Measurements from ENCODE around the gene THSD7A.

THSD7A gene

GRCh38 chr7:11817111-11817740 lies 14.8 kb downstream of the THSD7A start:
- DNase-seq (ENCODE audit: low read depth in 2 of 2), result no peak

GRCh38 chr7:11811709-11812108 lies 20.3 kb downstream of the THSD7A start:
- DNase-seq (ENCODE audit: low read depth in 2 of 2), result no peak

GRCh38 chr7:11810043-11810625 lies 21.9 kb downstream of the THSD7A start:
- DNase-seq (ENCODE audit: low read depth in 2 of 2), result no peak

- DNase-seq (ENCODE audit: low read depth in 2 of 2), result no peak
Measured at GRCh38 chr7:11807000-11807399, 25.0 kb downstream of the THSD7A start.

- no peak for DNase-seq (ENCODE audit: low read depth in 2 of 2)
Measured at GRCh38 chr7:11804621-11805020, 27.4 kb downstream of the THSD7A start.

GRCh38 chr7:11795231-11795630 lies 36.8 kb downstream of the THSD7A start:
- no peak for DNase-seq (ENCODE audit: low read depth in 2 of 2)

- DNase-seq (ENCODE audit: low read depth in 2 of 2), result no peak
Measured at GRCh38 chr7:11792166-11792565, 39.8 kb downstream of the THSD7A start.

- no peak for DNase-seq (ENCODE audit: low read depth in 2 of 2)
Measured at GRCh38 chr7:11788568-11788967, 43.4 kb downstream of the THSD7A start.

GRCh38 chr7:11787534-11787933 lies 44.5 kb downstream of the THSD7A start:
- no peak for DNase-seq (ENCODE audit: low read depth in 2 of 2)

GRCh38 chr7:11786186-11786585 lies 45.8 kb downstream of the THSD7A start:
- no peak for DNase-seq (ENCODE audit: low read depth in 2 of 2)

GRCh38 chr7:11784769-11785536 lies 47.0 kb downstream of the THSD7A start:
- no peak for DNase-seq (ENCODE audit: low read depth in 2 of 2)

- DNase-seq (ENCODE audit: low read depth in 2 of 2), result no peak
Measured at GRCh38 chr7:11779864-11780674, 51.9 kb downstream of the THSD7A start.

GRCh38 chr7:11776039-11776438 lies 56.0 kb downstream of the THSD7A start:
- no peak for DNase-seq (ENCODE audit: low read depth in 2 of 2)

GRCh38 chr7:11775401-11775800 lies 56.6 kb downstream of the THSD7A start:
- DNase-seq (ENCODE audit: low read depth in 2 of 2), result no peak

- no peak for DNase-seq (ENCODE audit: low read depth in 2 of 2)
Measured at GRCh38 chr7:11768263-11768662, 63.7 kb downstream of the THSD7A start.

GRCh38 chr7:11767148-11767547 lies 64.8 kb downstream of the THSD7A start:
- no peak for DNase-seq (ENCODE audit: low read depth in 2 of 2)

GRCh38 chr7:11760372-11760771 lies 71.6 kb downstream of the THSD7A start:
- no peak for DNase-seq (ENCODE audit: low read depth in 2 of 2)

- DNase-seq (ENCODE audit: low read depth in 2 of 2), result no peak
Measured at GRCh38 chr7:11758627-11759111, 73.3 kb downstream of the THSD7A start.

GRCh38 chr7:11757153-11757552 lies 74.8 kb downstream of the THSD7A start:
- no peak for DNase-seq (ENCODE audit: low read depth in 2 of 2)

GRCh38 chr7:11754933-11755332 lies 77.1 kb downstream of the THSD7A start:
- DNase-seq (ENCODE audit: low read depth in 2 of 2), result no peak

GRCh38 chr7:11754123-11754522 lies 77.9 kb downstream of the THSD7A start:
- DNase-seq (ENCODE audit: low read depth in 2 of 2), result no peak

GRCh38 chr7:11753433-11753832 lies 78.6 kb downstream of the THSD7A start:
- no peak for DNase-seq (ENCODE audit: low read depth in 2 of 2)
